ENCODE data around the gene TBC1D9B. TPM values are rescaled to one million over a fixed set of nuclear protein-coding genes. Genes with fewer than 3 reads are reported as not detected.

TBC1D9B gene
- total and polyA plus RNA-seq, 2 experiments from 2014 or later = 77.0 to 97.3 TPM

DNA sequence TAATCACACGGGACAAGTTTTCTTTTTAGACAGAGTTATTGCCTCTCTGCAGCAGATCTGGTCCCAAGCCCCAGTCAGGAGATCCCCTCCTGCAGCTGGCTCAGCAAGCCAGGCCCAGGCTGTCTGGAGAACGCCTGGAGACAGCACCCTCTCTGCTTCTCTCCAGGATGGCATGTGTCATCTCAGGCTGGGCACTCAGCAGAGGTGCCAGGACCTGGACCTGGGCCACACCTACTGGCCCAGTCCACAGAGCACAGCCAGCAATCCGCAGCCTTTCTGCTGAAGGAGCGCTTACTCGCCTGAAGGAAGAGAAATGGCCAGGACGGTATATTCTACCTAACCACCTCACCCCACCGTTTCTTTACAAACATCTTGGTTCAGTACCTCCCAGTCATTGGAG, 4.7 kb upstream of the TBC1D9B start:
- TF ChIP-seq CTCF (IDR thresholded peaks at IDR 0.05; ENCODE audit: poor library complexity) (no peak), EZH2phosphoT487 (IDR thresholded peaks at IDR 0.05; ENCODE audit: low read depth, severe bottlenecking, unreplicated experiment) (no peak), EZH2 (IDR thresholded peaks at IDR 0.05; ENCODE audit: borderline replicate concordance) (no peak)
- no peak overlapping the region for H3K4me3 ChIP-seq
- H3K9me3 ChIP-seq (ENCODE audit: low read depth) = no peaks in the 10 kb centered on the region
- no peak overlapping the region for H3K4me2 ChIP-seq
- H3K27me3 ChIP-seq = no peaks in the 10 kb centered on the region
- no peak overlapping the region for H3K27ac ChIP-seq
- H3K36me3 ChIP-seq (replicated peaks; ENCODE audit: insufficient read depth, low read depth) = no peaks in the 10 kb centered on the region
- WGBS (ENCODE audit: low lambda C conversion rate, missing lambda C conversion rate) = 86% methylated on average over 7 of the region's 7 CpGs
- no peaks in the 10 kb centered on the region for H4K20me1 ChIP-seq (ENCODE audit: insufficient read depth, poor library complexity, severe bottlenecking)
- H2AFZ ChIP-seq = no peak overlapping the region
- no peaks in the 10 kb centered on the region for H3K9me2 ChIP-seq (replicated peaks; ENCODE audit: insufficient read depth)
- no peaks in the 10 kb centered on the region for H3K79me2 ChIP-seq
- H3K4me1 ChIP-seq (ENCODE audit: insufficient read depth) = peaks cover 5% of the 10 kb centered on the region
- no peak for DNase-seq (ENCODE audit: low spot score)

DNA sequence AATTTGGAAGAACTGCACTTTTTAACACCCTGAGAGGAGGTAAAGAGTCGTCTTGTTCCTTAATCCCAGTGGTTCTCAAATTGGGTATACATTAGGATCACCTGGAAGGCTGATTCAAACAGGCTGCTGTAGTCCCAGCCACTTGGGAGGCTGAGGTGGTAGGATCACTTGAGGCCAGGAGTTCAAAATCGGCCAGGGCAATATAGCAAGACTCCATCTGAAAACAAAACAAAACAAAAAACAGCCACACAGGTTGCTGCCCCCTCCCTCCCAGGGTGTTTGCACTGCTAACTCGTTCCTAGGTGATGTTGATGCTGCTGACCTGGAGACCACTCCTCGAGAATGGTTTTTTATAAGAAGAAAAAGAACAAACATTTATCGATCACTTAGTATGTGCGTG, 1.5 kb upstream of the TBC1D9B start:
- peaks cover 27% of the 10 kb centered on the region for H3K79me2 ChIP-seq
- DNase-seq (ENCODE audit: low spot score) = no peak
- H3K9me2 ChIP-seq (replicated peaks; ENCODE audit: insufficient read depth) = no peaks in the 10 kb centered on the region
- H3K36me3 ChIP-seq (replicated peaks; ENCODE audit: insufficient read depth, low read depth) = no peaks in the 10 kb centered on the region
- H4K20me1 ChIP-seq (ENCODE audit: insufficient read depth, poor library complexity, severe bottlenecking) = no peaks in the 10 kb centered on the region
- H3K4me2 ChIP-seq = no peak overlapping the region
- WGBS (ENCODE audit: low lambda C conversion rate, missing lambda C conversion rate) = 90% methylated on average over 6 of the region's 6 CpGs
- no peak for TF ChIP-seq EZH2 (IDR thresholded peaks at IDR 0.05; ENCODE audit: borderline replicate concordance)
- TF ChIP-seq EZH2phosphoT487 (IDR thresholded peaks at IDR 0.05; ENCODE audit: low read depth, severe bottlenecking, unreplicated experiment) = no peak
- TF ChIP-seq CTCF (IDR thresholded peaks at IDR 0.05; ENCODE audit: poor library complexity) = no peak
- no peak overlapping the region for H3K4me3 ChIP-seq
- no peak overlapping the region for H3K27ac ChIP-seq
- no peak overlapping the region for H2AFZ ChIP-seq
- no peaks in the 10 kb centered on the region for H3K27me3 ChIP-seq
- no peaks in the 10 kb centered on the region for H3K9me3 ChIP-seq (ENCODE audit: low read depth)
- H3K4me1 ChIP-seq (ENCODE audit: insufficient read depth) = peaks cover 14% of the 10 kb centered on the region

DNA sequence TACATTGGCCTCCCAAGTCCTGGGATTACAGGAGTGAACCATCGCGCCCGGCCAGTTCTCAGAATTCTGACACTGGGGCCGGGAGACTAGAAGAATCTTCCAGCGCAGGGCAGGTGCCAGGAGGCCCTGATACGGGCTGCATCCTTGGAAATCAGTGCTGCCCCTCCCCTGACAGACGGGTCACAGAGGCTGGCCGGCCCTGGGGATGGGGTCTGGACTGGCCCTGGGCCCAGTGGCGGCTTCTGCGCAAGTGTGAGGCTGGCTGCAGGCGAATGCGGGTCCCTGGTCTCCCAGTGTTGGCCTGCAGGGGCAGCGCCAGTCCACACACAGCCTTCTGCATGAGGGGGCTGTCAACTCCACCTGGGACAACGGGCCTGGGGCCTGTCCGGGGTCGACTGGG, 831 bp upstream of the TBC1D9B start:
- 82% methylated on average over 16 of the region's 16 CpGs for WGBS (ENCODE audit: low lambda C conversion rate, missing lambda C conversion rate)
- Histone ChIP-seq H2AFZ (no peak overlapping the region), H3K27me3 (no peaks in the 10 kb centered on the region), H3K9me3 (ENCODE audit: low read depth) (no peaks in the 10 kb centered on the region), H4K20me1 (ENCODE audit: insufficient read depth, poor library complexity, severe bottlenecking) (no peaks in the 10 kb centered on the region), H3K27ac (no peak overlapping the region), H3K4me2 (peak overlapping the region; percentile 96), H3K4me3 (no peak overlapping the region), H3K9me2 (replicated peaks; ENCODE audit: insufficient read depth) (no peaks in the 10 kb centered on the region), H3K79me2 (peaks cover 27% of the 10 kb centered on the region), H3K4me1 (ENCODE audit: insufficient read depth) (peaks cover 14% of the 10 kb centered on the region), H3K36me3 (replicated peaks; ENCODE audit: insufficient read depth, low read depth) (no peaks in the 10 kb centered on the region)
- TF ChIP-seq CTCF (IDR thresholded peaks at IDR 0.05; ENCODE audit: poor library complexity) = peak; percentile 22
- TF ChIP-seq EZH2 (IDR thresholded peaks at IDR 0.05; ENCODE audit: borderline replicate concordance) = no peak
- no peak for TF ChIP-seq EZH2phosphoT487 (IDR thresholded peaks at IDR 0.05; ENCODE audit: low read depth, severe bottlenecking, unreplicated experiment)
- DNase-seq (ENCODE audit: low spot score) = no peak

Data from hepatocyte (in vitro differentiated cells).